Measurements from ENCODE around the gene SYPL1.

The SYPL1 gene

DNA sequence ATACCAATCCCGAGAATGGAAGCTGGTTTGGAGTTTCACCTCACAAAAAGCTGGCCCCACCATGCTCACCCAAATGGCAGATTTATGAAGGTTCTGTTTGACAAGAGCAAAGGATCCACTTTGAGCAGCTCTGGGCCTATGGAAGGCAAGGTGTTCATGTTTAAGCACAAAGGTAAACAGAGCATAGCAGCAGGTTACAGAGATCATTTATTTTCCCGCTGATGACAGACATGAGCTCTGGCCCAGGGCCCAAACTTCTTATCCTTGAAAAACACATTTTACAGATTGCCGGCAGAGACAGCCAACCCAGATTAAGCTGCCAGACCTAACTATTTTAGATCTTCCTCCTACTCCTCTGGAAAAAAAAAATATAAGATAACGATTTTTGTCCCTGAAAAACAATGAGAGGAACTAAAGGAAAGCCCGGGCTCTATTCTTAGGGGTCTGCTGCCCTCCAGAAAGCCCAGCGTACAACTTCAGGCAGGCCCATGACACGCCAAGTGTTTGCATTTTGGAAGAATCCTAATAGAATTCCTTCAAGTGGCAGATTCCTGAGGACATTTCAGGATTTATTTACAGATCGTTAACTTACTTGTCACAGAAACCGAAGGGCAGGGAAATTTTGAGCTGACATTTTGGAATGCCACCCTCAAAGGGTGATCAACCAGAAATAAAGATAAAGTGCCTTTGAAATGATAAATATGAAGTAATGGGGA is 40.0 kb downstream of the SYPL1 start:
- H3K4me1 Mint-ChIP-seq, result peaks cover 69% of the 10 kb centered on the region
- H3K9me3 Mint-ChIP-seq, result no peaks in the 10 kb centered on the region
- no peak for DNase-seq (ENCODE audit: low spot score in 2 of 2)
- H3K27ac Mint-ChIP-seq, result peak overlapping the region; percentile 97
- peak overlapping the region; percentile 76 for H3K4me3 Mint-ChIP-seq
- H3K27me3 Mint-ChIP-seq, result no peaks in the 10 kb centered on the region
- no peak for ATAC-seq (ENCODE audit: low read depth)
- H3K36me3 Mint-ChIP-seq, result peaks cover 3% of the 10 kb centered on the region

GRCh38 chr7:106071356-106071998 is 40.6 kb downstream of the SYPL1 start:
- no peaks in the 10 kb centered on the region for H3K9me3 Mint-ChIP-seq
- H3K4me1 Mint-ChIP-seq, result peaks cover 67% of the 10 kb centered on the region
- peak overlapping the region; percentile 76 for H3K4me3 Mint-ChIP-seq

GRCh38 chr7:106070567-106071254 is 41.4 kb downstream of the SYPL1 start:
- H3K4me3 Mint-ChIP-seq, result peak overlapping the region; percentile 76
- H3K36me3 Mint-ChIP-seq, result peaks cover 3% of the 10 kb centered on the region
- H3K27me3 Mint-ChIP-seq, result no peaks in the 10 kb centered on the region
- peak overlapping the region; percentile 97 for H3K27ac Mint-ChIP-seq
- no peak for ATAC-seq (ENCODE audit: low read depth)
- DNase-seq (ENCODE audit: low spot score in 2 of 2), result peak in 1 of 2 donors; percentile 8
- H3K9me3 Mint-ChIP-seq, result no peaks in the 10 kb centered on the region
- peaks cover 62% of the 10 kb centered on the region for H3K4me1 Mint-ChIP-seq

More at GRCh38 chr7:106071356-106071998, 40.6 kb downstream of the SYPL1 start:
- no peaks in the 10 kb centered on the region for H3K27me3 Mint-ChIP-seq
- H3K27ac Mint-ChIP-seq, result peak overlapping the region; percentile 97
- DNase-seq (ENCODE audit: low spot score in 2 of 2), result peak; percentile 50 to 72
- peak; percentile 93 for ATAC-seq (ENCODE audit: low read depth)
- peaks cover 3% of the 10 kb centered on the region for H3K36me3 Mint-ChIP-seq

DNA sequence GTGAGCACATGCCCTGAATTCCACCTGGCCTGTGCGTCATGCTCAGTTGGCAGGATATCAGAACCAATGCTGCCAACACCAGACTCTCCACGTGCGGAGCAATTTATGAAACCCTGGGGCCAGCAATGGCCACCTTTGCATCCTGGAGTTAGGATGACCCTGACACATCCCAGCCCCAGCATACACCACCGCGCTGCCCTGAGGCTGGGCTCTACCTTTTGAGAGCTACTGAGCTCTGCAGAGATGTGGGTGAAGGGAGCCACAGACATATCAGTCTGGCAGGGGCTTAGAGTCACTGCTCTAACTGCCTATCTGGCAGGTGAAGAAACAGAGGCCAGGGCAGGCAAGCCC is 41.9 kb downstream of the SYPL1 start:
- Mint-ChIP-seq H3K27ac (peak overlapping the region; percentile 97), H3K9me3 (no peaks in the 10 kb centered on the region), H3K36me3 (peaks cover 3% of the 10 kb centered on the region), H3K27me3 (no peaks in the 10 kb centered on the region), H3K4me3 (no peak overlapping the region), H3K4me1 (peaks cover 63% of the 10 kb centered on the region)
- ATAC-seq (ENCODE audit: low read depth), result no peak
- DNase-seq (ENCODE audit: low spot score in 2 of 2), result no peak

- DNase-seq (ENCODE audit: low spot score in 2 of 2), result no peak
- Mint-ChIP-seq H3K4me1 (peaks cover 61% of the 10 kb centered on the region), H3K27ac (peak overlapping the region; percentile 97), H3K9me3 (no peaks in the 10 kb centered on the region), H3K36me3 (peaks cover 3% of the 10 kb centered on the region), H3K4me3 (no peak overlapping the region), H3K27me3 (no peaks in the 10 kb centered on the region)
- no peak for ATAC-seq (ENCODE audit: low read depth)
Observed at GRCh38 chr7:106069471-106070200, 42.5 kb downstream of the SYPL1 start.

GRCh38 chr7:106068986-106069385 is 43.1 kb downstream of the SYPL1 start:
- H3K27ac Mint-ChIP-seq, result peak overlapping the region; percentile 97
- no peaks in the 10 kb centered on the region for H3K27me3 Mint-ChIP-seq
- H3K4me1 Mint-ChIP-seq, result peaks cover 61% of the 10 kb centered on the region
- ATAC-seq (ENCODE audit: low read depth) (no peak), DNase-seq (ENCODE audit: low spot score in 2 of 2) (peak in 1 of 2 donors; percentile 6)
- no peak overlapping the region for H3K4me3 Mint-ChIP-seq
- H3K9me3 Mint-ChIP-seq, result no peaks in the 10 kb centered on the region
- H3K36me3 Mint-ChIP-seq, result peaks cover 3% of the 10 kb centered on the region

DNA sequence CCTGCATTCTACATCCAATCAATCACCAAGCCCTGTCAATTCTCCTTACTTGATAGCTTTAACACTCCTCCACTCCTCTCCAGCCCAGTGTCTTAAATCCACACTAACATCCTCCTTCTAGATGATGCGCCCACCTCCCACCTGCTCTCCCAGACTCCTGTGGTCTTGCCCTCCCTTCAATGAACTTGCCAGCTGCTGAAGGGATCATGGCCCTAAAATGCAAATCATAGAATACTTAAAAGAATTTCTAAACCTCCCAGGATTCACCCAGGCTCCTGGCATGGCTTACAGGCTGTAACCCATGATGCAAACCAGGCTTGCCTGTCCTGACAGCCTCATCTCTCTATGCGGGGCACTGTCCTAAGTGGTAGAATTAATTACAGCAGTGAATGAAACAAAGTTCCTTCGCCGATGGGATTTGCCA is 43.6 kb downstream of the SYPL1 start:
- peak overlapping the region; percentile 97 for H3K27ac Mint-ChIP-seq

DNA sequence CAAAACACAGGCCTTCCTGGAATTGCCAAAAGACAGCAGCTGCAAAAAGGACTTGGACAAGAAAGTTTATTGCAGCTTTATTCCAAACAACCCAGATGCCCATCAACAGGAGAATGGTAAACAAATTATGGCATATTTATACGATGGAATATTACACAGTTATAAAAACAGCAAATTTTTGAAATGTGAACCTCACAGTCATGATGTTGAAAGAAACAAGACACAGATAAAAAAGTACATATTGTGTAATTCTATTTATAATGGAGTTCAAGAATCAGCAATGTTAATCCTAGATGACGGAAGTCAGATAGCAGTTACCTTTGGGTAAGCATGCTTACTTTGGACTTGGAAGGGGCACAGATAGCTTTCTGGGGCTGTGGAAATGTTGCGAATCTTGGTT is 44.4 kb downstream of the SYPL1 start:
- DNase-seq (ENCODE audit: low spot score in 2 of 2) (no peak), ATAC-seq (ENCODE audit: low read depth) (no peak)
- H3K4me3 Mint-ChIP-seq, result no peak overlapping the region
- no peaks in the 10 kb centered on the region for H3K9me3 Mint-ChIP-seq
- H3K36me3 Mint-ChIP-seq, result peaks cover 3% of the 10 kb centered on the region
- no peaks in the 10 kb centered on the region for H3K27me3 Mint-ChIP-seq
- peaks cover 56% of the 10 kb centered on the region for H3K4me1 Mint-ChIP-seq
- peak overlapping the region; percentile 97 for H3K27ac Mint-ChIP-seq

More for the DNA sequence above, 43.6 kb downstream of the SYPL1 start:
- peaks cover 58% of the 10 kb centered on the region for H3K4me1 Mint-ChIP-seq
- H3K36me3 Mint-ChIP-seq, result peaks cover 3% of the 10 kb centered on the region
- no peaks in the 10 kb centered on the region for H3K27me3 Mint-ChIP-seq
- H3K9me3 Mint-ChIP-seq, result no peaks in the 10 kb centered on the region
- no peak overlapping the region for H3K4me3 Mint-ChIP-seq
- DNase-seq (ENCODE audit: low spot score in 2 of 2) (peak in 1 of 2 donors; percentile 4), ATAC-seq (ENCODE audit: low read depth) (no peak)

DNA sequence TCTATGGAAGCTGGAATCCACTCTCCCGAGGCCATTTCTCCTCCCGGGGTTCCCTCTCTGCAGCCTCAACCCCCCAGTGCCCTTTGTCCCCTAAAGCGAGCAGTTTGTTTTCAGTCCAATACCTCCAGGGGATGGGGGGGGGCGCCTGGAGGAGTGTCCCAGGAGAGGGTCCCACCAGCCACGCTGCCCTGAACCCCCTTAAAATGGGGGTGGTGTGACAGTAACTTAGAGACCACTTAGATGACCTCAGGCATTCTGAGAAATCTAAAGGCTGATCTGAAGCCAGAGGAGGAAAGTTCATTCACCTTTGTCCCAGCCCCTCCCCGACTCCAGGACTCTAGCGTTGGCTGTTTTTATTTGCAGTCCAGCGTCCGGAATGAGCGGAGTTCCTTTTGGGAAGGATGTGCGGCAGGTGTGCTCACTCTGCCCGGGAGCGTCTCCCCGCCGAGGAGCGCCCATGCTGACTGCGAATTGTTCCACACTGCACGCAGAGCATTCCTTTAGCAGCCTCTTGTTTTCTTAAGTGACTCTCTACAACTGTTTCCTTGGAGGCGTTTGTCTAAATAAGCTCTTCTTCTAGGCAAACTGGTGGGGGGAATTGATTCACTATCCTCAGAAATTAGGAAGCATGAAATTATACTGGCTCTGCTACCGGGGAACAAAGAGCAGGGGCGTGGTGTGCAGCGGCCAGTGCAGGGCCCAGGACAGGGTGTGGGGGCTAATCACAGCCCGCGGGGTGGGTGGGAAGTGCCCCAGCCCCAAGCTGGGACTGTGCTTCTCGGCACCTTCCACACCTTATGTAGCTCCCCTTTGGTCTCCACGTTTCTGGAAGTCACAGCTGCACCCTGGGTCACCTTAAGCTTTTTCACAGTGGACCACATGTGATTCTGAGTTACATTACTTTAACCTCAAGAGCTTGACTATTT is 46.3 kb downstream of the SYPL1 start:
- Mint-ChIP-seq H3K9me3 (peaks cover 5% of the 10 kb centered on the region), H3K4me1 (peaks cover 60% of the 10 kb centered on the region), H3K27me3 (no peaks in the 10 kb centered on the region), H3K27ac (no peak overlapping the region), H3K4me3 (no peak overlapping the region), H3K36me3 (peaks cover 7% of the 10 kb centered on the region)
- no peak for DNase-seq (ENCODE audit: low spot score in 2 of 2)
- ATAC-seq (ENCODE audit: low read depth), result no peak

- peaks cover 5% of the 10 kb centered on the region for H3K9me3 Mint-ChIP-seq
- no peak overlapping the region for H3K4me3 Mint-ChIP-seq
- no peak overlapping the region for H3K27ac Mint-ChIP-seq
- peaks cover 53% of the 10 kb centered on the region for H3K4me1 Mint-ChIP-seq
- DNase-seq (ENCODE audit: low spot score in 2 of 2) (no peak), ATAC-seq (ENCODE audit: low read depth) (no peak)
- peaks cover 7% of the 10 kb centered on the region for H3K36me3 Mint-ChIP-seq
- no peaks in the 10 kb centered on the region for H3K27me3 Mint-ChIP-seq
Observed at GRCh38 chr7:106064771-106065574, 47.1 kb downstream of the SYPL1 start.

DNA sequence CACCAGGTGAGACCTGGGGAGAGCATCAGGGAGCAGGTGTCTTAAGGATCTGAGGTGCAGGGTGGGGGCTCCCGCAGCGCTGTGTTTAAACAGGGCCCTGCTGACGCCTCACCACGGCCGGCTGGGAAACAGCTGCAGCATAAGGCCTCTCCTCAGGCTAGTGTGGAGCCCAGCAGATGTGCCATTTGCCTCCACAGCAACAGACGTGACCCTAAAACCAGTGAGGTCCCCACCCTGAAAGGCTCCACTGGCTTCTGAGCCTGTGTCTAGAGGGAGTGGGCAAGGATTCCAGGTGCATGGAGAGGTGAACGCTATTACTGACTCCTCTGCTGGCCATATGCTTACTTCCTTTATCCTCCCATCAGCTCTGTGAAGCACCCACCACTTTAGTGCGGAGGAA is 47.8 kb downstream of the SYPL1 start:
- peaks cover 54% of the 10 kb centered on the region for H3K4me1 Mint-ChIP-seq
- ATAC-seq (ENCODE audit: low read depth), result no peak
- peak overlapping the region; percentile 84 for H3K27ac Mint-ChIP-seq

GRCh38 chr7:106063692-106064091 is 48.4 kb downstream of the SYPL1 start:
- DNase-seq (ENCODE audit: low spot score in 2 of 2) (no peak), ATAC-seq (ENCODE audit: low read depth) (no peak)
- Mint-ChIP-seq H3K36me3 (peaks cover 7% of the 10 kb centered on the region), H3K27me3 (no peaks in the 10 kb centered on the region), H3K4me3 (no peak overlapping the region), H3K4me1 (peaks cover 55% of the 10 kb centered on the region), H3K9me3 (peaks cover 5% of the 10 kb centered on the region), H3K27ac (peak overlapping the region; percentile 97)

More for the DNA sequence above, 47.8 kb downstream of the SYPL1 start:
- H3K27me3 Mint-ChIP-seq, result no peaks in the 10 kb centered on the region
- peak overlapping the region; percentile 50 for H3K4me3 Mint-ChIP-seq
- DNase-seq (ENCODE audit: low spot score in 2 of 2), result no peak
- peaks cover 7% of the 10 kb centered on the region for H3K36me3 Mint-ChIP-seq
- peaks cover 5% of the 10 kb centered on the region for H3K9me3 Mint-ChIP-seq
